ENCODE results near the gene GAB2. TPM values are rescaled to one million over a fixed set of nuclear protein-coding genes. Genes with fewer than 3 reads are reported as not detected.

Gene GAB2
- total RNA-seq, 1 experiment from 2014 or later: 4.2 TPM

GRCh38 chr11:78416285-78417174, 1.1 kb downstream of the GAB2 start:
- TSS peak; percentile 32 for BruUV-seq (replicated peaks)
- intact Hi-C loops (cut with micrococcal nuclease): loop anchor here (1.0 kb wide), 1 partner anchor 228 kb away; the partner anchor contains the start of genes KCTD21 and USP35
- Mint-ChIP-seq H3K9me3 (ENCODE audit: unreplicated experiment) (no peaks in the 10 kb centered on the region), H3K4me3 (ENCODE audit: unreplicated experiment) (peak overlapping the region; percentile 78), H3K27ac (ENCODE audit: low read depth, unreplicated experiment) (peak overlapping the region; percentile 57), H3K36me3 (ENCODE audit: insufficient read depth, unreplicated experiment) (no peaks in the 10 kb centered on the region), H3K27me3 (ENCODE audit: insufficient read depth, unreplicated experiment) (no peaks in the 10 kb centered on the region), H3K4me1 (ENCODE audit: insufficient read depth, unreplicated experiment) (peaks cover 19% of the 10 kb centered on the region)
- peak; percentile 66 for DNase-seq (ENCODE audit: unreplicated experiment)
- CTCF ChIA-PET: interaction anchor here (0.6 to 5.4 kb wide), 11 partner anchors 10 to 742 kb away, joined by 3 to 58 read pairs (median 6); partner anchors contain the start of gene NARS2
- POLR2A ChIA-PET: interaction anchor here (0.6 to 2.9 kb wide), 8 partner anchors 10 to 277 kb away, joined by 3 to 14 read pairs (median 4); partner anchors contain the start of genes ALG8, KCTD21 and NARS2
- peak; percentile 47 for TF ChIP-seq CTCF (IDR thresholded peaks at IDR 0.05; ENCODE audit: unreplicated experiment)

GRCh38 chr11:78415338-78415737, 2.3 kb downstream of the GAB2 start:
- no TSS peak for BruUV-seq (replicated peaks)
- H3K4me3 Mint-ChIP-seq (ENCODE audit: unreplicated experiment): no peak overlapping the region
- no peak for DNase-seq (ENCODE audit: unreplicated experiment)
- H3K36me3 Mint-ChIP-seq (ENCODE audit: insufficient read depth, unreplicated experiment): no peaks in the 10 kb centered on the region
- peaks cover 11% of the 10 kb centered on the region for H3K4me1 Mint-ChIP-seq (ENCODE audit: insufficient read depth, unreplicated experiment)
- no peak for TF ChIP-seq CTCF (IDR thresholded peaks at IDR 0.05; ENCODE audit: unreplicated experiment)
- no peaks in the 10 kb centered on the region for H3K27me3 Mint-ChIP-seq (ENCODE audit: insufficient read depth, unreplicated experiment)
- ChIA-PET CTCF (interaction anchor here (0.6 to 5.4 kb wide), 13 partner anchors 13 to 338 kb away, joined by 3 to 58 read pairs (median 4); partner anchors contain the start of gene NARS2), POLR2A (interaction anchor here (0.9 to 2.6 kb wide), 4 partner anchors 8 to 276 kb away, joined by 3 to 9 read pairs (median 4); partner anchors contain the start of genes ALG8 and NARS2)
- no peak overlapping the region for H3K27ac Mint-ChIP-seq (ENCODE audit: low read depth, unreplicated experiment)
- H3K9me3 Mint-ChIP-seq (ENCODE audit: unreplicated experiment): no peaks in the 10 kb centered on the region
- intact Hi-C loops (cut with micrococcal nuclease): no loop called here

GRCh38 chr11:78414321-78415051, 3.1 kb downstream of the GAB2 start:
- DNase-seq (ENCODE audit: unreplicated experiment): peak; percentile 53
- intact Hi-C loops (cut with micrococcal nuclease): loop anchor here (1.0 kb wide), 1 partner anchor 150 kb away; no protein-coding TSS in a partner anchor

More at GRCh38 chr11:78414321-78415051, 3.1 kb downstream of the GAB2 start:
- peak; percentile 45 for TF ChIP-seq CTCF (IDR thresholded peaks at IDR 0.05; ENCODE audit: unreplicated experiment)
- Mint-ChIP-seq H3K9me3 (ENCODE audit: unreplicated experiment) (no peaks in the 10 kb centered on the region), H3K4me1 (ENCODE audit: insufficient read depth, unreplicated experiment) (peaks cover 5% of the 10 kb centered on the region), H3K36me3 (ENCODE audit: insufficient read depth, unreplicated experiment) (no peaks in the 10 kb centered on the region), H3K27me3 (ENCODE audit: insufficient read depth, unreplicated experiment) (no peaks in the 10 kb centered on the region), H3K4me3 (ENCODE audit: unreplicated experiment) (no peak overlapping the region), H3K27ac (ENCODE audit: low read depth, unreplicated experiment) (no peak overlapping the region)
- CTCF ChIA-PET: interaction anchor here (0.6 to 5.4 kb wide), 12 partner anchors 14 to 246 kb away, joined by 3 to 58 read pairs (median 5); partner anchors contain the start of gene NARS2
- POLR2A ChIA-PET: interaction anchor here (1.4 to 2.6 kb wide), 2 partner anchors 8 to 160 kb away, joined by 4 to 9 read pairs; partner anchors contain the start of gene NARS2
- BruUV-seq (replicated peaks): no TSS peak
